ENCODE data around the gene BRI3.

BRI3 gene, protein sequence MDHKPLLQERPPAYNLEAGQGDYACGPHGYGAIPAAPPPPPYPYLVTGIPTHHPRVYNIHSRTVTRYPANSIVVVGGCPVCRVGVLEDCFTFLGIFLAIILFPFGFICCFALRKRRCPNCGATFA

DNA sequence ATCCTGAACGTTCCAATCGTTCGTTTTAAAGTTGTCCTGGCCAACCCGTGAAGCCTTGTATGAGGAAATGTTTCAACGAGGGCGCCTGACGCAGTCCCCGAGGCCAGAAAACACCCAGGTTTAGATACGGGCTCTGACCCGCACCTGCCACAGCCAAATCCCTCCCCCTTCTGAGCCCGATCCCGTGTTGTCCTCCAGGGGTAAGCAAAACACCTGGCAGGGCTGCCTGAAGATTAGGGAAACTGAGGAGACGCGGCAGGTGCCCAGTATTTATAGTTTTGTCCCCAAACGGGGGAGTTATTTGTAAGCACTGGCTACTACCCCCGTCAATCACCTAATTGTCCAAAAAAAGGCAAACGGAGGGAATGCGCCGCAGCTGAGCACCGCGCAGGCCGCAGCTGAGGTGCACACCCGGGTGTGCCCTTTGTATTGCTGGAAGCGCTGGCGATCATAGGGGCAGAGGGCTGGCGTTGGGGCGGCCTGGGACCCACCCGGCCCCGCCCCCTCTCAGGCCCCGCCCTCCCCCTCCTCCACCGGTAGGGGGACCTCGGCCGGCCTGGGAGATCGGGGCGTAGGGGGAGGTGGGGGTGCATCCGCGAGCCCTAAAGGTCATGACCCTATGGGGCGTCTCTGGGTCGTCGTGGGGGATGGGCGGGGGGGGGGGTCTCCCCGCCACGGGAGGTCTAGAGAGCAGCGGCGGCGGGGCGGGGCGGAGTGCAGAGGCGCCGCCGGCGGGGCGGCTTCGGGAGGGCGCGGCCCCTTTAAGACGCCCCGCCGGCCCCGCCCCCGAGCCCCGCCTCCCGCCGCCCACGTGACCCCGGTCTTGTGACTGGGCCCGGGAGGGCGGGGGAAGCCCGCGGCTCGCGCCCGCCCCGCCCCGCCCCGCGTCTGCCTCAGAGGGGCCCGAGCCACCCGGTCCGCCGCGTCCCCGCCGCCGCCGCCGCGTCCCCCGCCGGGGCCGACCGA lies at the start of gene BRI3:
Gene BRI3, plus strand, starts transcription at position 896 of the 966 bp plus-strand sequence. CDS start 110 bp downstream, outside the sequence.
- DNase-seq = peak; percentile 63

DNA sequence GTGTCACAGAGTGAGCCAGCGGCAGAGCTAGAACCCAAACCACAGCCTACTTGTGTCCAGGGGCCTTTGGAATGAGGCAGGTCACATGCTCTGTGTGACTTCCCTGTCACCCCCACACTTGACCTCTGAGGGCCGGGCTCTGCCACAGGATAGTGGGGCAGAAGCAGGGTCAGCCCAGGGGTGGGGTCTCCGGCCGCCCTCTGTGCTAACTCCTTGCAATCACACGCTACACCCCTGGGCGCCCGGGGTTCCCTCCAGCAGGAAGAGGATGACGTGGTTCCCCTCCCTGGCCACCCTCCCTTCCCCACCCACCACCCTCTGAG lies 49.3 kb upstream of the BRI3 start:
- DNase-seq = no peak

DNA sequence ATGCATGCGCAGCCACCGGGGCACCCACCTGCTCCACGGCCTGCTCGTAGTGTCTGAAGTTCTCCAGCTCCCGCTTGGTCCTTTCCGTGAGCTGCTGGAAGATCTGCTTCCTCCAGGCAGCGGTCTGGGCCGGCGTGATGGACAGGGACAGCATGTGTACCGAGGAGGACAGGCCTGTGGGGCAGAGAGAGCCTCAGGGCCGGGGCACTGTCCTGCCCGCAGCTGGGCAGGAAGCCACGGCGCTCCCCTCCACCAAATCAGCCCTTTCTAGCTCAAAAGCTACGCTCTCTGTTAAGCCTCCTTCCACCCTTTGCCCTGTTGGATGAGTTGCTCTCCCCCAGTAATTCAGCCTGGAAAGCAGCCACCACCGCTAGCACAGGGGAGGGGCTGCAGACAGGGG lies 48.7 kb upstream of the BRI3 start:
- DNase-seq = no peak

DNA sequence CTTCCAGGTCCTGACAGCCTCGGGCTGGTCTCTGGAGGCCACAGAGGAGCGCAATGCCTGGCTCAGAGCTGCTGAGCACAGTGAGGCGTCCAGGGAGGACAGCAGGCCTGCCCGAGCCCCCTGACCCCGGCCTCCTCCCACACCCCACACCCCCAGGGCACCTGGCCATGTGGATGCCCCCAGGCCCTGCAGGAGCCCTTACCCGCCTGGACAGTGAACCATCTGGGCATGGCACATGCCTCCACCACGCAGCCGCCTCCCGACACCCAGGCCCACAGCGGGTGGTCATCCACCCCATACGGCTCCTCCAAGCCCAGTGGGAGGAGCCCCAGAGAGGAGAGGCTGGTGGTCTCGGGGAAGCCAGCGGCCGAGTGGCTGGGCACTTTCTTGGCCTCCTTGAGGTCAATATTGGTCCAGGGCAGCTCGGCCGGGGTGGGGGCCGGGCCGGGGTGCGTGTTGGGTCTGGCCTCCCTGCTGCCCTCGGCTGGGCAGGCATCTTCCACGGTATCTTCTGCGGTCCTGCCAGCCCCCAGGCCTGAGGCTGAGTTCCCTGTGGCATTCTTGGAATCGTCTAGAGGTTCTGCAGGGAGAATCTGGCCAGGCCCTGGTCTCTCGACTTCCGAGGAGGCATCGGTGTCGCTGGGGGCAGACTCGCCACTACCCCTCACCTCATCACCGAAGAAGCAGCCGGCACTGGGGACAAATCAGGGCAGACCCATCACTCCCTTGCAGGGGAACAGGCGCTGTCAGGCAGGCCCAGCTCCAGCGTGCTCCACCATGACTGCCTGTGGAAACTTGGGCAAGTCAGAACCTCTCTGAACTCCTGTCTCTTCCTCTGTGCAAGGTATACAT lies 48.0 kb upstream of the BRI3 start:
- DNase-seq = no peak

DNA sequence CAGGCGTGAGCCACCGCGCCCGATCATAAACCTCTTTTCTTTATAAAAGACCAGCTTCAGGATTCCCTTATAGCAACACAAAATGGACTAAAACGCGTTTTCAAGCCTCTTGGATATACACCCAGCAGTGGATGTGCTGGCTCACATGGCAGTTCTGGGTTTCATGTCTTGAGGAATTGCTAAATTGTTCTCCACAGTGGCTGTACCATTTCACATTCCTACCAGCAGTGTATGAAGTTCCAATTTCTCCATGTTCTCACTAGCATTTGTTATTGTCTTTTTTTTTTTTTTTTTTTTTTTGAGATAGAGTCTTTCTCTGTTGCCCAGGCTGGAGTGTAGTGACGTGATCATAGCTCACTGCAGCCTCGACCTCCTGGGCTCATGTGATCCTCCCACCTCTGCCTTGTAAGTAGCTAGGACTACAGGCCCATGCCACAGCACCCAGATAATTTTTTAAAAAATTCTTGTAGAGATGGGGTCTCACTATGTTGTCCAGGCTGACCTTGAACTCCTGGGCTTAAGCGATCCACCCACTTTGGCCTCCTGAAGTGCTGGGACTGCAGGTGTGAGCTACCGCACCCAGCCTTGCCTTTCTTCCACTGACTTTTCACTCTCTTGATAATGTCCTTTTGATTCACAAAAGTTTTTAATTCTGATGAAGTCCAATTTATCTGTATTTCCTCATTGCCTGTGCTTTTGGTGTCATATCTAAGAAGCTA lies 46.9 kb upstream of the BRI3 start:
- DNase-seq = no peak

DNA sequence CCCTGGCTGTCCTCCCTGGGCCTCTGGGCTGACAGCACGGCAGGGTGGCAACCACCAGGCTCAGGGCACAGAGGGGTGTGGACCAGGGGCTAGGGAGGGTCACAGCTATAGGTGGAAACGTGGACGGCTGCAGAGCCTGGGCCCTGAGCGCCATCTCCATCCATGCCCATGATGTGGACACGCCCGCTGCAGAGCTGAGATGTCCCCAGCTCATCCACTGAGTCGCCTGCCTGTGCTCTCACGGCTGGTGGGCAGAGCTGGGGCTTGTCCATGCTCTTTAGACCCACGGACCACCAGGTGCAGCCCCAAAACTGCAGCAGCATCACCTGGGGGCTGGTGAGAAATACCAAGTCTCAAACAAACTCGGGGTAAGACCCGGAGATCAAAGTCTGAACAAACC lies 45.6 kb upstream of the BRI3 start:
- DNase-seq = no peak

DNA sequence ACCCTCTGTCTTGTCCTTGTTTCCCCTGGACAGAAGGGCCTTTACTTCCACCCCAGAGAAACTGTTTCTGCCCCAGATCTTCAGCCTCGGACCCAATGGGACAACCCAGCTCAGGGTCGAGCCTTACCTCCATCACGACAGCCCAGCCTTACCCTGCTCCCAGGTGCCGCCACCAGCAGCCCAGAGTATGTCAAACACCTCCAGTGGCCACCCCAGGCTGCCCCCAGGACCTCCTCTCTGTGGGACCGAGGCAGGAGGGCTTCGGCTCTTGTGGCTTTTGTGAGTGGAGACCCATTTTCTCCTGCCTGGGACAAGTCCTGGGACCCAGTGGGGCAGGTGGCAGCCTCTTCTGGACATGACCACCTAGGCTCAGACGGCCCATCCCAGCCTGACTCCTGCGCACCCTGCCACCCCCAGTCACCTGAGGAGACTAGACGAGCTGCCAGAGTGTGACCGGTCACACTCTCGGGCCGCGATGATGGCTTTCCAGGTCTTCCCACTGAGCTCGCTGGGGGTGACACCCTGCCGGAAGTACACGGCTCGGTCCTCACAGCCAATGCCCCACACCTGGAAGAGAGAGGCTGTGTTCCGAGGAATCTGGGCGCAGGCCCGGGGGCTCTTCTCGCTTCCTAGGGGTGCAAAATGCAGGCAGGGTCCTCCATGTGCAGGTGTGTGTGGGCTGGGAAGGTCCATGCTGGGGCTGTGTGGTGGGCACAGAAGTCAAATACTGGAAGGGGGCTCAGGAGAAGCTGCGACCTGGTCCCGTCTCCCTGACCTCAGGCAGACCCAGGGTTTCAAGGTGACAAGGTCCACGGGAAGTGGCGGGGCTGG lies 44.9 kb upstream of the BRI3 start:
- no peak for DNase-seq

DNA sequence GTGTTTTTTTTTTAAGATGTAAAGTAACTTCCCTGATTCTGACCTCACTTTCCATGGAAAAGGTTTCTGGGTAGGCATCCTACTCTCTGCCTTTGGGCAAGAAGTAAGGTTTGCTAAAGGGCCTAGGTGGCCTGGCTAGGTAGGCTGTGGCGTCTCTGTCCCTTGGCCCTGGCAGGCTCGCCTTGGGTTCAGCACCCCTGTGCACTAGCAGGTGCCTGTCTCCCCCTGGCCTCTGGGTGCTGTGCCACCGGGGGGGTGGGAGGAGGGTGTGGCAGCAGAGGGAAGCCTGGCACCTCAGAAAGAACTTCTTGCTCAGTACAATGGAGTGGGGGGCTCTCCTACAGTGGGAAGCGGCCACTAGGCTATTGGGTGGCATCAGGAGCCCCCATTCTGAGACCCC lies 43.4 kb upstream of the BRI3 start:
- no peak for DNase-seq

DNA sequence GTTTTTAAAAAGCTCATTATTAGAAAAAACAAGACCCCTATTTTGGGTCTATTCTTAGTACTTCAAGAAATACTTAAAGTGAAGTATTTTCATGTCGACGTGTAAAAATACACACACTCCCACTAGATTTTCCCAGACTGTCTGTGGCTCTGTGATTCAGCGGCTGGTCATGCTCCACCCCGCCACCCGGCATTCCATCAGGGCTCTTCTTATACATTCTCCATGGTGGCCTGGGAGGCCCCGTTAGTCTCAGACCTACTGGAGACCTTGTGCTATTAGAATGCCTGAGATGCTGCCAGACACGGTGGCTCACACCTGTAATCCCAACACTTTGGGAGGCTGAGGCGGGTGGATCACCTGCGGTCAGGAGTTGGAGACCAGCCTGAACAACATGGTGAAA lies 42.5 kb upstream of the BRI3 start:
- no peak for DNase-seq

DNA sequence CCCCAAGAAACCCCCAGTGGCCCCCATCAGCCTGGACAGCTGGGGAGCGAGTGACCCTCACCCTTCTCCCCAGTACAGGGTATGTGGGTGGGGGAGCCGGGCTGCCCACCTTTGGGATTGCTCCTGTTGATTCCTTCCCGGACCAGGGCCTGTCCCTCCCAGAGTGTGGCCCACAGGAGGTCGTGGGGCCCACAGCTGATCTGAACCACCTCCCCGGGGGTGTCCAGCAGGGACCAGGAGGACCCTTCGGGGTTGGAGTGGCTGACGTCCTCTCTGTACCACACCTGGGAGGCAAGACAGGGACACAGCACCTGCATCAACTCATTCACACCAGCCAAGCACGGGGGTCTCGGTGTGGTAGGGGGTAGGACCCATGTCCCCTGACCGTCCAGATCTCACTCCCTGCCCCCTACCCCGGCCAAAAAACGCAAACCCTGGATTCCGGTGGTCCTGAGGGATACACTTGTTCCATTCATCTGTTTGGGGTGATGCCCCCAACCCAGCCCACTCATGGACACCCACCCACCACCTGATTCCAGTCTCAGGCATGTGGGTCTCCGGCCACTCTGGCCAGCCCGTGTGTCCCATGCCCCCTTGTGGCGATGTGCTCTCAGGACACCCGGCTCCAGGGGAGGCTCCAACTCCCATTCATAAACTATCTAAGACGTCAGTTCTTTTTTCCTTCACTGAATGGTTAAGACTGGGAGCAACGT lies 40.4 kb upstream of the BRI3 start:
- no peak for DNase-seq

DNA sequence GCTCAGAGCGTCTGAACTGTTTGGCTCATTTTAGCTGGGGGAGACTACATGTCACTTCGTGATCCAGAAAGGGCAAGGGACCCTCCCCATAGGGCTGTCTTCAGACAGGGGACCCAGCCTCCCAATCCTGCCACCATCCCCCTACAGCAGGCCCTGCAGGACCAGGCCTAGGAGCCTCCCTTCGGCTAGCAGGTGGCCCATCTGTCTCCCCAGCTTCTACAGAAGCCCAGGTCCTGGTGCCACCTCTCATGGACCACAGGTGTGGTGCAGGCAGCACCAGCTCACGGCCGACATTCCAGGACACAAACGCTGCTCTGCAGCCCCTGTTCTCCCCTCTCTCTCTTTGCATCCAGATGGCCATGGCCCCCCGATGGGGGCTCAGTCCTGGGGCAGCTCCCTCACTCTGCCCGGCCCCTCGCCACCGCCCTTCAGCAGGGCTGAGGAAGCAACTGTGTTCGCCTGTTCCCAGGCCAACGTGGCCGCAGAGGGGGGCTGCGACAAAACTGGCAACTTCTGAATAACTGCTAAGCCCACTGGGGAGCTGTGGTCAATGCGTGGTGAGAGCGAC lies 39.7 kb upstream of the BRI3 start:
- no peak for DNase-seq

DNA sequence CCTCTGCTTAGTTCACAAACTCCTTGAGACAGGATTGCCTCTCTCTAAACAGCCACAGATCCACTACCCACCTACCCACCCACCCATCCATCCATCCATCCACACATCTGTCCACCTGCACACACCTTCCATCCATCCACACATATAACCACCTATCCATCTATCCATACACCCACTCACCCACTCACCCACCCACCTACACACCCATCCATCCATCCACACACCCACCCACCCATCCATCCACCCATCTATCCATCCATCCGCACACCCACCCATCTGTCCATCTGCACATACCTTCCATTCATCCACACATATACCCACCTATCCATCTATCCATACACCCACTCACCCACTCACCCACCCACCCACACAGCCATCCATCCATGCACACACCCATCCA lies 39.1 kb upstream of the BRI3 start:
- no peak for DNase-seq

DNA sequence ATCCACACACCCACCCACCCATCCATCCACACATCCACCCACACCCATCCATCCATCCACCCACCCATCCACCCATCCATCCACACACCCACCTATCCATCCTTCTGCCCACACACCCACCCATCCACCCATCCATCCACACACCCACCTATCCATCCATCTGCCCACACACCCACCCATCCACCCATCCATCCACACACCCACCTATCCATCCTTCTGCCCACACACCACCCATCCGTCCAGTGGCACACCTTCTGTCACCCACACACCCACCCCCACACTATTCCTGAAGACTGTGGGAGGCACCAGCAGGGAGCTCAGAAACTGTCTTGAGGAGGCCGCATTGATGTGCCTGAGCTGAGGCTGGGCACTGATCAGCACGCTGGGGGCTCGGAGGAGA lies 38.6 kb upstream of the BRI3 start:
- DNase-seq = no peak

DNA sequence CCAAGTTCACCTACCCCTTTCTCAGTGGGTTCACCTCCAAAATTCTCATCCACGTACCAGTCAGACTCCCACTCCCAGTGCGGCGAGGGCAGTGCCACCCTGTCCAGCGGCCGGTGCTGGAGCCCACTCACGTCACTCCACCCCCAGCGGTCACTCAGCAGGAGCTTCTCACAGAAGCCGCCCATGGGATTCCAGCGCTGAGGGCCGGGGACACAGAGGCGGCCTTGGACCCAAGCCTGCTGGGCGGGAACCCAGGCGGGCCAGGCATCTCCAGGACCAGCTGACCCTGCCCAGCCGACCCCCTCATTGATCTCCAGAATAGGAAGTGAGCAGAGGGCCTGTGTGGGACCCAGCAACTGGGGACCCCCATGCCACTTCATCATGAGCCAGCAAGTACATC lies 36.6 kb upstream of the BRI3 start:
- DNase-seq = no peak

DNA sequence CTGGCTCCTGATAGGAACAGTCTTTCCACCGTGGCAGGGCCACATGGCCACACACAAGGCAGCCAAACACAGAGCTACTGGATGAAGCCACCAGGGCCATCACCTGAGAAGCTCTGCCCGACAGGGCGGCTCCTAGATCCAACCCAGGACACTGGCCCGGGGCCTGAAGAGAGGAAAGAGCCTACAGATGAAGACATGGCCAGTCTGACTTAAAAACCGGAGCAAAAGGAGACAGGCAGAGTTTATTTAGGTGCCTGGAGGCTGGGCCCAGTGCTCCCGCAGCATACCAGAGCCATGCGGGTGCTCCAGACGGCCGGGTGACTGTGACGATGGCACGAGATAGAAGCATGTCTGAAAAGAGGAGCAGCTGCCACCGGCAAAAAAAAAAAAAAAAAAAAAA lies 33.3 kb upstream of the BRI3 start:
- no peak for DNase-seq

DNA sequence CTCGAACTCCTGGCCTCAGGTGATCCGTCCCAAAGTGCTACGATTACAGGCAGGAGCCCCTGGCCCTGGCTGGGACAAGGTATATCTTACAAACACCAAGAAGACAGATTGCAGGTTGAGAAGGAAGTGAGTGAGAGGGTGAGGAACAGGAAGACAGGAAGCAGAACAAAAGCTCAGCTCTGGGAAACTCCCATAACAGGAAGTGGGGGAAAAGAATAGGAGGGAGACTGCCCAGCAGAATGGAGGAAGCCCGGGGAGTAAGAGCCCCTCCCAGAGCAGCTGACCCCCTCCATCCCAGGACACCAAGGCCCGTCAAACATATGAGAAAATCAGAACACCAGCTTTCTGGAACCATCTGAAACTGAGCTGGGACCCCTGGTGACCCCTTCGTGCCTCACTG lies 32.4 kb upstream of the BRI3 start:
- no peak for DNase-seq

DNA sequence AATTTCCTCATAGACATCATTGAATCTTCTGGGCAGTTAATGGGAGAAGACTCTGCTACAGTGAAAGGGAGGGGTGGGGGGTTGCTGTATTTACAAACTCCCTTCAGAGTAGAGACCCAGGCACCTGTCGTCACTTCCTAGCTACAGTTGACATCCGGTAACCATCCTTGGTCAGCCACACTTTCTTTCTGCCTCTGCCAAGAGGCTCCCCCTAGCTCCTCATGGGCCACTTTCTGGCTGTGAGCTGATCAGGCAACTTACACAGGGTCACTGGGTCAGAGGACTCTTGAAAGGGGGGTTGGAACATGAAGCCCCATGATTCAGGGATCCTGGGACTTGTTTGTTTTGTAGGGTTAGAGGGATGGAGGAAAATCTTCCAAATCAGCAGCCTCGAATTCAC lies 30.7 kb upstream of the BRI3 start:
- no peak for DNase-seq

DNA sequence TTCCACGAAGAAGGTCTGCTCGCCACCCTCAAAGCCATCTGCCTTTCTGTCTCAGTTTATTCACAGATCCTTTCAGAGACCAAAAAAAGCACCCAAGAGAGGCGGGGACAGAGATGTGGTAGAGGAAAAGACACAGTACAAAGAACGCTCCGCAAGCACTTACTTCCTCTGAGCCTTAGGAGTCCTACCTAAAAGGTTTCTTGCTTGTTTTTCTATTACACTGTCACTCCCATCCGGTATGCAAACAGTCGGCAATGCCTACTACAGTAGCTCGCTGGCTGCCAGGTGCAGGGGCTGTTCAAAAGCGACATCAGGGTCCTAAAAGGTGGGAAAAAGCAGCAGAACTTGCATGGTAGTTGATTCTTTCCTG lies 30.3 kb upstream of the BRI3 start:
- peak; percentile 61 for DNase-seq

DNA sequence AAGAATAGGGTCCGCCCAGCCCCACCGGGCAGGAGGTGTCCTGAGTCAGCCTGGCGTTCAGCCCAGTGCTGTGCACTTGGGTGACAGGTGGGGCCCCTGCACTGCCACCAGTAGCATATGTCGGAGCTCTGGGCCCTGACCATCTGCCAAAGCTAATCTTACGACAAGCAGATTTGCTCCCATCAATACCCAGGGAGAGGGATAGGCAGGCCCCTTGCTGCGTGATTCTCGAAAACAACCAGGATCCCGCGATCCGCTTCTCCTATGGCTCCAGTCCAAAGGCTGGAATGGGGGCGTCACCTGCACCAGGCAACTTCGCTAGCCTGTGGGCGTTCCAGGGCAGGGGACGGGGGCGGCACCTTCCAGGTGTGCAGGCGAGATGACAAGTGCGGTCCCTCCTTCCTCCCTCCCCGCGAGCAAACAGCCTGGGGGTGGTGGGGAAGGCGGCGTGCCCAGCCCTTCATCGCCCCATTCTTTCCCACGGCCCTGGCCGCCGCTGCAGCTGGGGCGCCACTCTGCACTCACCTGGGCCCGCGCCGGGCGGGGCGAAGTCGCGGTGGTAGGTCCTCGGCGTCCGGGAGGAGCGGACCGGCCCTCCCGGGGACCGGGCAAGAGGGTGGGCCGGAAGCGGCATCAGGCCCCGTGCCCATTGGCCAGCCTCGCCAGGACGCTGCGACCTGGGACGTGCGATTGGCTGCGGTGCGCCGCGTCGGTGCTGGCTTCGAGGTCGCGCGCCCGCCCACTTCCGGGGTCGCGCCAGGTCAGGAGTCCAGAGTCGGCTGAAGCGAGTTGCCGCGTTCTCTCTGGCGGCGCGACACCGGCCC lies 29.7 kb upstream of the BRI3 start, which contains the start of gene TECPR1:
Gene TECPR1, minus strand, starts transcription at position 632 of the 824 bp plus-strand sequence. CDS start 6,086 bp downstream, outside the sequence.
- peak; percentile 65 for DNase-seq

DNA sequence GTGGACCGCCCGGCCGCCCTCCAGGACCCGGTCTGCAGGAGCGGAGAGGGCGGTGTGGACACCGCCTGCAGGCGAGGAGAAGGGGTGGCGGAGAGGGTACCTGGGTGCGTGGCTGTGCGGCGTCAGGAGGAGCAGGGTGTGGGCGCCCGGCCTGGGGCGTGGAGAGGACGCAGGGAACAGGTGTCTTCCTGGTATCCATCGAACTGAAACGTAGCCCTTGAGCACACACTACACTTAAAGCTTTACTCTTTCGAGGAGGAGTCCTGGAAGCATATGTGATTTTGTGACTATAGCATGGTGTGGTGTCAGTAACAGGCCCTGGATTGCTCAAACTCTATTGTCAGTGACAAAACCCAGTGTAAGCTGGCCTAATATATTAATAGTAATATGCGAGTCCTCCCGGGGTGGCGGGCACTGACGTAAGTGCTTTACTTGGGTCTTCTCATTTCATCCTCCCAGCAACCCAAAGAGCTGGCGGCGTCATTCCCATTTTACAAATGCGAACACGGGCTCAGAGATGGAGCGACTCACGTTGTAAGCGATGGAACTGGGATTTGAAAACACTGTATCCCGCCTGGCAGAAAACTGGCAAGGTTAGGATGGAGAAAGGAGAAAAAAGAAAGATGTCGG lies 28.9 kb upstream of the BRI3 start:
- DNase-seq = peak; percentile 38

All from NCI-H2029 treated with DMSO at 0.1 percent for 48 hours (cell line).